Kidney (tissue), 14 donors: ENCODE measurements around the gene CD33. TPM values are rescaled to one million over a fixed set of nuclear protein-coding genes. Genes with fewer than 3 reads are reported as not detected.

Experiments used
- DNase-seq, 5 donors: peaks; one replicate each; pipeline ENCODE4 v3.0.0-alpha.2; 2013 to 2020
- FAIRE-seq: peaks from 2 replicates; lab custom pipeline; 2012; peaks lifted over from hg19 to GRCh38; lab: Jason Lieb, UNC
- H3K27ac ChIP-seq, 2 donors: one replicate each; pipeline ENCODE4 v1.7.0; 2013; ENCODE audit warnings: low read depth in 2 of 2, low read length in 2 of 2, inconsistent platforms in 1 of 2
- H3K27me3 ChIP-seq: one replicate; pipeline ENCODE4 v1.7.1; 2013; ENCODE audit warnings: low read length, inconsistent platforms; ENCODE audit not compliant: control insufficient read depth, insufficient read depth
- H3K36me3 ChIP-seq, 3 donors: one replicate each; pipeline versions ENCODE4 v1.7.0 to v1.7.1; 2013; ENCODE audit warnings: low read length in 3 of 3, control low read depth in 1 of 3, inconsistent platforms in 1 of 3; ENCODE audit not compliant: insufficient read depth in 3 of 3, control insufficient read depth in 2 of 3
- H3K4me1 ChIP-seq, 3 donors: one replicate each; pipeline versions ENCODE4 v1.7.0 to v1.7.1; 2013; ENCODE audit warnings: low read length in 3 of 3, inconsistent platforms in 1 of 3, low read depth in 1 of 3; ENCODE audit not compliant: control insufficient read depth in 2 of 3, insufficient read depth in 2 of 3
- H3K4me3 ChIP-seq, 3 donors: one replicate each; pipeline versions ENCODE4 v1.7.0 to v1.8.1; 2013; ENCODE audit warnings: low read length in 3 of 3, control low read depth in 1 of 3, inconsistent platforms in 1 of 3
- H3K9ac ChIP-seq, 3 donors: one replicate each; pipeline versions ENCODE4 v1.7.0 to v1.7.1; 2013; ENCODE audit warnings: low read length in 3 of 3, control low read depth in 1 of 3, inconsistent platforms in 1 of 3
- H3K9me3 ChIP-seq, 3 donors: one replicate each; pipeline versions ENCODE4 v1.7.0 to v1.7.1; 2013; ENCODE audit warnings: low read length in 3 of 3, control low read depth in 1 of 3, inconsistent platforms in 1 of 3; ENCODE audit not compliant: control insufficient read depth in 2 of 3, insufficient read depth in 1 of 3
- CTCF ChIP-seq: IDR thresholded peaks from 3 replicates; pipeline ENCODE4 v1.5.1; 2012; ENCODE audit warnings: mild to moderate bottlenecking, moderate library complexity, borderline replicate concordance; ENCODE audit not compliant: insufficient read depth; ENCODE audit errors: extremely low read depth
- intact Hi-C: fragments of 100-400 bp; cut with DNase I; formaldehyde crosslinking; loops from one replicate; pipeline ENCODE4 v1.11.1; 2022
- microRNA-seq: library from miRNA; unstranded; fragments of <30 nt; microRNA quantifications from one replicate; pipeline ENCODE4 v1.2.0, GENCODE V29; 2020
- polyA plus RNA-seq: library from polyadenylated mRNA; stranded (reverse); fragments of 350-450 nt; fragmentation: Illumina TruSeq; extraction: RNeasy Lipid Tissue Mini Kit (QIAGEN cat#74804); gene quantifications from one replicate; pipeline ENCODE4 v1.2.3, GENCODE V29; 2014; ENCODE audit warnings: low read depth, low replicate concordance; ENCODE audit not compliant: insufficient read depth
- total RNA-seq: library from RNA; stranded (reverse); fragmentation: NEBNext Ultra II Directional; extraction: Animal tissue kit (Norgen Biotek cat#: 25700); gene quantifications from one replicate; pipeline ENCODE4 v1.2.1, GENCODE V29; 2021
- donor health status: control.
- donor health status: control.
- donor health status: control.
- donor health status: control.
- donor health status: control.
- donor health status: DM: yes; HTN: yes; CAD: no.
- donor health status: Normal renal cell carcinoma (clear cell type).

Gene CD33
- total and polyA plus RNA-seq, 2 donors from 2014 or later, result 2.6 to 14.0 TPM

GRCh38 chr19:51285682-51286081 lies 60.8 kb downstream of the CD33 start:
- H3K4me1 ChIP-seq, result no peaks in the 10 kb centered on the region
- TF ChIP-seq CTCF, result no peak
- intact Hi-C loops, result no loop called here
- no peak overlapping the region for H3K9ac ChIP-seq
- H3K27ac ChIP-seq, result no peak overlapping the region
- no peaks in the 10 kb centered on the region for H3K27me3 ChIP-seq
- DNase-seq, result no peak
- H3K9me3 ChIP-seq, result peaks cover 0 to 2% (median 0%) of the 10 kb centered on the region in 3 donors
- no peak overlapping the region for H3K4me3 ChIP-seq
- FAIRE-seq, result no peak
- no peaks in the 10 kb centered on the region for H3K36me3 ChIP-seq

Small RNA genes lying within 50 kb of the gene (microRNA-seq; reads per million reads assigned to microRNA genes)
- not detected for gene MIR8074

Other genes starting within 250 kb of the CD33 start
- gene KLK7, start 241.2 kb upstream of the CD33 start, total RNA-seq, result 1.0 TPM
- gene KLK7, start 241.2 kb upstream of the CD33 start, polyA plus RNA-seq, result 22.5 TPM
- gene KLK8, start 223.5 kb upstream of the CD33 start, total RNA-seq, result 4.2 TPM
- 1.3 TPM for gene KLK8, start 223.5 kb upstream of the CD33 start, polyA plus RNA-seq
- gene KLK10, start 205.4 kb upstream of the CD33 start, total RNA-seq, result 0.63 TPM
- gene KLK10, start 205.4 kb upstream of the CD33 start, polyA plus RNA-seq, result not detected
- gene KLK11, start 198.5 kb upstream of the CD33 start, total RNA-seq, result 0.47 TPM
- gene KLK11, start 198.5 kb upstream of the CD33 start, polyA plus RNA-seq, result not detected
- not detected for gene KLK12, start 190.1 kb upstream of the CD33 start, total RNA-seq
- gene KLK12, start 190.1 kb upstream of the CD33 start, polyA plus RNA-seq, result not detected
- not detected for gene KLK13, start 160.0 kb upstream of the CD33 start, total RNA-seq
- not detected for gene KLK13, start 160.0 kb upstream of the CD33 start, polyA plus RNA-seq
- gene KLK14, start 142.2 kb upstream of the CD33 start, total RNA-seq, result 0.22 TPM
- not detected for gene KLK14, start 142.2 kb upstream of the CD33 start, polyA plus RNA-seq
- 8.4 TPM for gene CTU1, start 116.7 kb upstream of the CD33 start, total RNA-seq
- 5.2 TPM for gene CTU1, start 116.7 kb upstream of the CD33 start, polyA plus RNA-seq
- gene SIGLEC9, start 100.2 kb upstream of the CD33 start, total RNA-seq, result 8.1 TPM
- gene SIGLEC9, start 100.2 kb upstream of the CD33 start, polyA plus RNA-seq, result 1.6 TPM
- 4.0 TPM for gene SIGLEC7, start 82.8 kb upstream of the CD33 start, total RNA-seq
- 1.2 TPM for gene SIGLEC7, start 82.8 kb upstream of the CD33 start, polyA plus RNA-seq
- gene SIGLECL1, start 26.0 kb downstream of the CD33 start, total RNA-seq, result not detected
- gene SIGLECL1, start 26.0 kb downstream of the CD33 start, polyA plus RNA-seq, result not detected
- gene IGLON5, start 86.6 kb downstream of the CD33 start, total RNA-seq, result not detected
- gene IGLON5, start 86.6 kb downstream of the CD33 start, polyA plus RNA-seq, result 0.15 TPM
- 1.8 TPM for gene VSIG10L, start 117.1 kb downstream of the CD33 start, total RNA-seq
- 2.2 TPM for gene VSIG10L, start 117.1 kb downstream of the CD33 start, polyA plus RNA-seq
- gene ETFB, start 141.3 kb downstream of the CD33 start, total RNA-seq, result 76.8 TPM
- gene ETFB, start 141.3 kb downstream of the CD33 start, polyA plus RNA-seq, result 620 TPM
- gene CLDND2, start 143.9 kb downstream of the CD33 start, total RNA-seq, result 1.1 TPM
- gene CLDND2, start 143.9 kb downstream of the CD33 start, polyA plus RNA-seq, result 6.9 TPM
- gene NKG7, start 147.6 kb downstream of the CD33 start, total RNA-seq, result 7.9 TPM
- gene NKG7, start 147.6 kb downstream of the CD33 start, polyA plus RNA-seq, result 3.5 TPM
- gene LIM2, start 162.9 kb downstream of the CD33 start, total RNA-seq, result not detected
- not detected for gene LIM2, start 162.9 kb downstream of the CD33 start, polyA plus RNA-seq
- not detected for gene C19orf84, start 165.5 kb downstream of the CD33 start, total RNA-seq
- gene C19orf84, start 165.5 kb downstream of the CD33 start, polyA plus RNA-seq, result not detected
- 33.8 TPM for gene SIGLEC10, start 192.6 kb downstream of the CD33 start, total RNA-seq
- gene SIGLEC10, start 192.6 kb downstream of the CD33 start, polyA plus RNA-seq, result 0.34 TPM
- 1.8 TPM for gene SIGLEC8, start 233.4 kb downstream of the CD33 start, total RNA-seq
- gene SIGLEC8, start 233.4 kb downstream of the CD33 start, polyA plus RNA-seq, result not detected